ENCODE data around the gene ACO2. TPM values are rescaled to one million over a fixed set of nuclear protein-coding genes. Genes with fewer than 3 reads are reported as not detected.

The ACO2 gene
- total RNA-seq, 6 donors from 2014 or later: 51.3 to 102 (median 83.4) TPM

DNA sequence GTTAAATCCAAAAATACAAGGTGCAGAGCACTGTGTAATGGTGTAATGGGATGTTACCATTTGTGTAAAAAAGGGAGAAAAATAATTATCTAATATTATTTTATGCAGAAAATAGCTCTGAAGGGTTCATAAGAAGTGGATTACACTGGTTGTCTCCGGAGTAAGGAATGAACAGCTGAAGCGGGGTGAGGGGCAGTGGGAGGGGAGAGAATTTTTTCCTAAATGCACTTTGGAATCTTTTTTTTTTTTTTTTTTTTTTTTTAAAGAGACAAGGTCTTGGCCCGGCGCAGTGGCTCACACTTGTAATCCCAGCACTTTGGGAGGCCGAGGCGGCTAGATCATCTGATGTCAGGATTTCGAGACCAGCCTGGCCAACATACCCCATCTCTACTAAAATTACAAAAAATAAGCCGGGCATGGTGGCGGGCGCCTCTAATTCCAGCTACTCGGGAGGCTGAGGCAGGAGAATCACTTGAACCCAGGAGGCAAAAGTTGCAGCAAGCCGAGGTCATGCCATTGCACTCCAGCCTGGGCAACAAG, 82.1 kb downstream of the ACO2 start:
- no peak for ATAC-seq (ENCODE audit: low FRiP score in 2 of 2)
- DNase-seq: no peak
- 79 to 89% methylated on average over 12 of the region's 12 CpGs for WGBS, 2 donors

DNA sequence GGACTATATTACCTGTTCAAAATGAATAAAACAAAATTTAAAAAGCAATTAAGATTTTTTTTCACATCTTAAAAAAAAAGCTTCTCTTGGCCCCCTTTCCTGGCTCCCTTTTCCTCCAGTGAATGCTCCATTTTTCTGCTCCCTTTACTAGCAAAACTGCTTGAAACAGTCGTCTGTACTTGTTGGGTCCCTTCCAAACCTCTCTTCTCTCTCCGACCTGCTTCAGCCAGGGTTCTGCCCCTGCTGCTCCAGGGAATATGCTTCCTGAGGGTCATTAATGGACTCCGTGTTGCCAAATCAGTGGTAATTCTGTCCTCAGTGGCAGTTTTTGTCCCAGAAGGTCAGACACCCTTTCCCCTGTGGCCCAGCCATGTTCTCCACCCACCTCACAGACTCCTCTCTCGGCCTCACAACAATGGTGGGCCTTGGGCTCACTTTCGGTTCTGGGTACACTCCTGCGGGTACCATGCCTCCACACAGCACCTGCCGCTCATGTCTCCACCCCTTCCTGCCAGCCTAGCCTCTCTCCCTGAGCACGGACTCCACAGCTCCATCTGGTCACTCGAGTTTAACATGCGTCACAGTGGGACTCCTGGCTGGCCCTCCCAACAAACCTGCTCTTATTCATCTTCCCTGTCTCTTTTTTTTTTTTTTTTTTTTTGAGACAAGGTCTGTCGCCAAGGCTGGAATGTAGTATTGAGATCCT, 83.1 kb downstream of the ACO2 start:
- TF ChIP-seq, protein P1, sequence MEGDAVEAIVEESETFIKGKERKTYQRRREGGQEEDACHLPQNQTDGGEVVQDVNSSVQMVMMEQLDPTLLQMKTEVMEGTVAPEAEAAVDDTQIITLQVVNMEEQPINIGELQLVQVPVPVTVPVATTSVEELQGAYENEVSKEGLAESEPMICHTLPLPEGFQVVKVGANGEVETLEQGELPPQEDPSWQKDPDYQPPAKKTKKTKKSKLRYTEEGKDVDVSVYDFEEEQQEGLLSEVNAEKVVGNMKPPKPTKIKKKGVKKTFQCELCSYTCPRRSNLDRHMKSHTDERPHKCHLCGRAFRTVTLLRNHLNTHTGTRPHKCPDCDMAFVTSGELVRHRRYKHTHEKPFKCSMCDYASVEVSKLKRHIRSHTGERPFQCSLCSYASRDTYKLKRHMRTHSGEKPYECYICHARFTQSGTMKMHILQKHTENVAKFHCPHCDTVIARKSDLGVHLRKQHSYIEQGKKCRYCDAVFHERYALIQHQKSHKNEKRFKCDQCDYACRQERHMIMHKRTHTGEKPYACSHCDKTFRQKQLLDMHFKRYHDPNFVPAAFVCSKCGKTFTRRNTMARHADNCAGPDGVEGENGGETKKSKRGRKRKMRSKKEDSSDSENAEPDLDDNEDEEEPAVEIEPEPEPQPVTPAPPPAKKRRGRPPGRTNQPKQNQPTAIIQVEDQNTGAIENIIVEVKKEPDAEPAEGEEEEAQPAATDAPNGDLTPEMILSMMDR (IDR thresholded peaks at IDR 0.05): no peak
- no peak for TF ChIP-seq POLR2A (IDR thresholded peaks at IDR 0.05)
- TF ChIP-seq POLR2AphosphoS5 (IDR thresholded peaks at IDR 0.05): no peak
- no peak for TF ChIP-seq EP300 (IDR thresholded peaks at IDR 0.05)
- Histone ChIP-seq H3K27ac (no peak overlapping the region), H3K9me3 (no peaks in the 10 kb centered on the region), H3K36me3 (no peaks in the 10 kb centered on the region), H3K4me3 (no peak overlapping the region), H3K4me1 (peaks cover 5 to 13% (median 8%) of the 10 kb centered on the region in 4 donors), H3K27me3 (no peaks in the 10 kb centered on the region)
- 70 to 79% methylated on average over 10 to 11 of the region's 11 CpGs for WGBS, 2 donors
- ATAC-seq (ENCODE audit: low FRiP score in 2 of 2): no peak
- no peak for DNase-seq

More for the DNA sequence above, 82.1 kb downstream of the ACO2 start:
- Histone ChIP-seq H3K4me1 (peaks cover 0 to 10% (median 3%) of the 10 kb centered on the region in 4 donors), H3K27me3 (no peaks in the 10 kb centered on the region), H3K4me3 (no peak overlapping the region), H3K36me3 (no peaks in the 10 kb centered on the region), H3K9me3 (no peaks in the 10 kb centered on the region), H3K27ac (no peak overlapping the region)
- TF ChIP-seq, protein P1 (IDR thresholded peaks at IDR 0.05): no peak
- TF ChIP-seq POLR2AphosphoS5 (IDR thresholded peaks at IDR 0.05): no peak

DNA sequence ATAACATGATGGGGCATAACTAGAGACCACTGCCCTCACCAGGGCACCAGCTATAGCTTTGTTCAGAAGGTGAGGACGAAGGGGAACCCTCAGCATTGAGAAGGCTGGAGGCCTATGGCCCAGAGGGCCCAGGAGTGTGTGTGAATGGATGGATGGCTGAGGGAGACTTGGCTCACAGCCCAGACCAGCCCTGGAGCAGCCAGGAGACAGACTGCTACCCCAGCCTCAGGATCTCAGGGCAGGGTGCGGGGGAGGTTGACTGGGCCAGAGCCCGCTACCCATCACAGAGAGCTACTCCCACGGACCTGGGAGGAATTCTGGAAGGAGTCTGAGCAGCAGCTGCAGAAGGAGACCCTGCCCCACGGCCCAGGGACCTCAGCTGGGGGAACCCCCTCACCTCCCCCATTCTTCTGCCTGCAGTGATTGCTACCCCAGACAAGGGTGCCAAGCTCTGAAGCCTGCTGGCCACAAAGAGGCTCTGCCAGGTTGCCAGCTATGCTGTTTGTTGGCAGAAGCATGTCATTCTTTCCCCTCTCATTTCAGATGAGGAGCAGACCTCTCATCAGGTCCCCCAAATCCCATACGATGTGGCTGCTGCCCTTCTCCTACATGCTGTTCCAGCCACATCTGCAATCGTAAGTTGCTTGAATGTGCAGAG, 86.5 kb downstream of the ACO2 start:
- Histone ChIP-seq H3K4me3 (no peak overlapping the region), H3K27ac (peak overlapping the region in 2 of 4 donors; percentile 13 to 30), H3K27me3 (no peaks in the 10 kb centered on the region), H3K9me3 (no peaks in the 10 kb centered on the region), H3K4me1 (peaks cover 7 to 26% (median 14%) of the 10 kb centered on the region in 4 donors), H3K36me3 (no peaks in the 10 kb centered on the region)
- 79 to 80% methylated on average over 3 to 7 of the region's 7 CpGs for WGBS, 2 donors
- TF ChIP-seq POLR2AphosphoS5 (IDR thresholded peaks at IDR 0.05) (no peak), EP300 (IDR thresholded peaks at IDR 0.05) (no peak)
- TF ChIP-seq, protein P1 (IDR thresholded peaks at IDR 0.05): no peak
- ATAC-seq (ENCODE audit: low FRiP score in 2 of 2): no peak
- no peak for DNase-seq

DNA sequence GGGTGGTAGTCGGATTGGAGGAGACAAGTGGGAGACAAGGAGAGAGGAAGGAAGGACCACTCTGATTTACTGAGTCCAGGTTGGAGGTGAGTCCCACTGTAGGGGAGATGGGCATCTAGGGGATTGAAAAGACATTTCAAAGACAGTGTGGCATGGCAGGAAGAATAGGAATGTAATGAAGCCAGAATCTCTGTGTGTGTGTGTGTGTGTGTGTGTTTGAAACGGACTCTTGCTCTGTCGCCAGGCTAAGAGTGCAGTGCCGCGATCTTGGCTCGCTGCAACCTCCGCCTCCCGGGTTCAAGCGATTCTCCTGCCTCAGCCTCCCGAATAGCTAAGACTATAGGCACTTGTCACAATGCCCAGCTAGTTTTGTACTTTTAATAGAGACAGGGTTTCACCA, 87.6 kb downstream of the ACO2 start:
- TF ChIP-seq, protein P1 (IDR thresholded peaks at IDR 0.05): no peak
- TF ChIP-seq POLR2AphosphoS5 (IDR thresholded peaks at IDR 0.05) (no peak), EP300 (IDR thresholded peaks at IDR 0.05) (no peak), POLR2A (IDR thresholded peaks at IDR 0.05) (no peak)
- no peaks in the 10 kb centered on the region for H3K36me3 ChIP-seq
- no peaks in the 10 kb centered on the region for H3K27me3 ChIP-seq
- peaks cover 7 to 26% (median 14%) of the 10 kb centered on the region in 4 donors for H3K4me1 ChIP-seq
- H3K9me3 ChIP-seq: no peaks in the 10 kb centered on the region
- 74% methylated on average over 10 of the region's 10 CpGs for WGBS, 2 donors
- DNase-seq (no peak), ATAC-seq (ENCODE audit: low FRiP score in 2 of 2) (no peak)
- H3K4me3 ChIP-seq: no peak overlapping the region
- H3K27ac ChIP-seq: peak overlapping the region; percentile 20 to 79 (median 70)

Measured in upper lobe of left lung (tissue), 6 donors.